GM12878 (cell line): ENCODE data around the gene SLC26A8.

Source experiments
- DPF2 ChIP-seq: fragments of 450-650 bp; IDR thresholded peaks from 2 replicates; pipeline ENCODE4 v1.6.1; 2017; ENCODE audit warnings: mild to moderate bottlenecking
- EP300 ChIP-seq, 2 experiments: fragments of 150-350 bp in 1 of 2; IDR thresholded peaks; 2 replicates each; pipeline ENCODE4 v1.6.1; 2011 to 2012; ENCODE audit warnings: low read depth in 2 of 2, low read length in 2 of 2, borderline replicate concordance in 1 of 2, improper control_type of control experiment in 1 of 2, inconsistent platforms in 1 of 2; ENCODE audit not compliant: control insufficient read depth in 1 of 2
- EZH2 ChIP-seq: IDR thresholded peaks from 2 replicates; pipeline ENCODE4 v1.6.1; 2012; ENCODE audit warnings: low read depth, mild to moderate bottlenecking, control low read depth, inconsistent platforms, low read length, borderline replicate concordance; ENCODE audit not compliant: control insufficient read depth
- JUNB ChIP-seq: IDR thresholded peaks from 2 replicates; pipeline ENCODE4 v1.6.1; 2016; ENCODE audit warnings: antibody characterized with exemption, mild to moderate bottlenecking
- POLR2A ChIP-seq: IDR thresholded peaks from 2 replicates; pipeline ENCODE4 v1.6.1; 2011; ENCODE audit warnings: low read depth, mild to moderate bottlenecking, low read length
- RCOR1 ChIP-seq: conservative IDR thresholded peaks from 2 replicates; pipeline ENCODE4 v1.6.1; 2012; ENCODE audit warnings: low read depth, low read length, improper control_type of control experiment
- SP1 ChIP-seq: IDR thresholded peaks from one replicate; pipeline ENCODE4 v1.6.1; 2011; ENCODE audit warnings: low read depth, low read length
- TAF1 ChIP-seq: IDR thresholded peaks from 2 replicates; pipeline ENCODE4 v1.6.1; 2011; ENCODE audit warnings: mild to moderate bottlenecking, low read depth, low read length, borderline replicate concordance
- TF ChIP-seq, protein P1 (sequence below), 3 experiments: IDR thresholded peaks in 2 of 3; conservative IDR thresholded peaks in 1 of 3; 2 replicates each; pipeline ENCODE4 v1.5.1; 2011; ENCODE audit warnings: low read depth in 3 of 3, low read length in 3 of 3, mild to moderate bottlenecking in 3 of 3, control low read depth in 2 of 3, moderate library complexity in 2 of 3, inconsistent platforms in 1 of 3, mixed read lengths in 1 of 3; ENCODE audit not compliant: control insufficient read depth in 2 of 3, insufficient read depth in 1 of 3; ENCODE audit errors: extremely low read depth in 1 of 3
- TF ChIP-seq, protein P2 (sequence below): IDR thresholded peaks from 2 replicates; pipeline ENCODE4 v1.6.1; 2012; ENCODE audit warnings: low read depth, low read length, improper control_type of control experiment
- TF ChIP-seq, protein P3 (sequence below): fragments of 450-650 bp; IDR thresholded peaks from 2 replicates; pipeline ENCODE4 v1.6.1; 2018; ENCODE audit warnings: borderline replicate concordance, mild to moderate bottlenecking; ENCODE audit not compliant: partially characterized antibody

DNA sequence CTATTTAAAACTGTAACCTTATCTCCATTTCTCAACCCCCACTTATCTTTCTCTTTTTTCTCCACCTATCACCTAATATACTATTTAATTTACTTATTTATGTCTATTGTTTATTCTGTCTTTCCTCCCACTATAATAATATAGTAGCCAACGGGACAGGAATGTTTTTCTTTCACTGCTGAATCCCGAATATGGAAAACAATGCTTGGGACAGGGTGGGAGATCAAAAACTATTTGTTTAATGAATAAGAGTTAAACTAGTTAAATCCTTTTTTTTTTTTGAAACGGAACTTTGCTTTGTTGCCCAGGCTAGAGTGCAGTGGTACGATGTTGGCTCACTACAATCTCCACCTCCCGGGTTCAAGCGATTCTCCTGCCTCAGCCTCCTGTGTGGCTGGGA is 109.9 kb downstream of the SLC26A8 start:
- TF ChIP-seq, protein P1, sequence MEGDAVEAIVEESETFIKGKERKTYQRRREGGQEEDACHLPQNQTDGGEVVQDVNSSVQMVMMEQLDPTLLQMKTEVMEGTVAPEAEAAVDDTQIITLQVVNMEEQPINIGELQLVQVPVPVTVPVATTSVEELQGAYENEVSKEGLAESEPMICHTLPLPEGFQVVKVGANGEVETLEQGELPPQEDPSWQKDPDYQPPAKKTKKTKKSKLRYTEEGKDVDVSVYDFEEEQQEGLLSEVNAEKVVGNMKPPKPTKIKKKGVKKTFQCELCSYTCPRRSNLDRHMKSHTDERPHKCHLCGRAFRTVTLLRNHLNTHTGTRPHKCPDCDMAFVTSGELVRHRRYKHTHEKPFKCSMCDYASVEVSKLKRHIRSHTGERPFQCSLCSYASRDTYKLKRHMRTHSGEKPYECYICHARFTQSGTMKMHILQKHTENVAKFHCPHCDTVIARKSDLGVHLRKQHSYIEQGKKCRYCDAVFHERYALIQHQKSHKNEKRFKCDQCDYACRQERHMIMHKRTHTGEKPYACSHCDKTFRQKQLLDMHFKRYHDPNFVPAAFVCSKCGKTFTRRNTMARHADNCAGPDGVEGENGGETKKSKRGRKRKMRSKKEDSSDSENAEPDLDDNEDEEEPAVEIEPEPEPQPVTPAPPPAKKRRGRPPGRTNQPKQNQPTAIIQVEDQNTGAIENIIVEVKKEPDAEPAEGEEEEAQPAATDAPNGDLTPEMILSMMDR (IDR thresholded peaks at IDR 0.05 in 2 of 3, conservative IDR thresholded peaks at IDR 0.05 in 1 of 3; ENCODE audit: control insufficient read depth in 2 of 3, extremely low read depth in 1 of 3, insufficient read depth in 1 of 3, low read depth in 3 of 3, low read length in 3 of 3), result no peak
- no peak for TF ChIP-seq EP300 (IDR thresholded peaks at IDR 0.05; ENCODE audit: borderline replicate concordance in 1 of 2, control insufficient read depth in 1 of 2, low read depth in 2 of 2, low read length in 2 of 2)
- no peak for TF ChIP-seq TAF1
- no peak for TF ChIP-seq JUNB
- TF ChIP-seq DPF2, result no peak
- TF ChIP-seq POLR2A, result no peak
- no peak for TF ChIP-seq RCOR1
- TF ChIP-seq SP1, result no peak
- no peak for TF ChIP-seq EZH2
- TF ChIP-seq, protein P2, sequence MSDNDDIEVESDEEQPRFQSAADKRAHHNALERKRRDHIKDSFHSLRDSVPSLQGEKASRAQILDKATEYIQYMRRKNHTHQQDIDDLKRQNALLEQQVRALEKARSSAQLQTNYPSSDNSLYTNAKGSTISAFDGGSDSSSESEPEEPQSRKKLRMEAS, result no peak
- TF ChIP-seq, protein P3, sequence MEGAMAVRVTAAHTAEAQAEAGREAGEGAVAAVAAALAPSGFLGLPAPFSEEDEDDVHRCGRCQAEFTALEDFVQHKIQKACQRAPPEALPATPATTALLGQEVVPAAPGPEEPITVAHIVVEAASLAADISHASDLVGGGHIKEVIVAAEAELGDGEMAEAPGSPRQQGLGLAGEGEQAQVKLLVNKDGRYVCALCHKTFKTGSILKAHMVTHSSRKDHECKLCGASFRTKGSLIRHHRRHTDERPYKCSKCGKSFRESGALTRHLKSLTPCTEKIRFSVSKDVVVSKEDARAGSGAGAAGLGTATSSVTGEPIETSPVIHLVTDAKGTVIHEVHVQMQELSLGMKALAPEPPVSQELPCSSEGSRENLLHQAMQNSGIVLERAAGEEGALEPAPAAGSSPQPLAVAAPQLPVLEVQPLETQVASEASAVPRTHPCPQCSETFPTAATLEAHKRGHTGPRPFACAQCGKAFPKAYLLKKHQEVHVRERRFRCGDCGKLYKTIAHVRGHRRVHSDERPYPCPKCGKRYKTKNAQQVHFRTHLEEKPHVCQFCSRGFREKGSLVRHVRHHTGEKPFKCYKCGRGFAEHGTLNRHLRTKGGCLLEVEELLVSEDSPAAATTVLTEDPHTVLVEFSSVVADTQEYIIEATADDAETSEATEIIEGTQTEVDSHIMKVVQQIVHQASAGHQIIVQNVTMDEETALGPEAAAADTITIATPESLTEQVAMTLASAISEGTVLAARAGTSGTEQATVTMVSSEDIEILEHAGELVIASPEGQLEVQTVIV, result no peak
